ENCODE data around the gene SLC27A4.

The SLC27A4 gene

DNA sequence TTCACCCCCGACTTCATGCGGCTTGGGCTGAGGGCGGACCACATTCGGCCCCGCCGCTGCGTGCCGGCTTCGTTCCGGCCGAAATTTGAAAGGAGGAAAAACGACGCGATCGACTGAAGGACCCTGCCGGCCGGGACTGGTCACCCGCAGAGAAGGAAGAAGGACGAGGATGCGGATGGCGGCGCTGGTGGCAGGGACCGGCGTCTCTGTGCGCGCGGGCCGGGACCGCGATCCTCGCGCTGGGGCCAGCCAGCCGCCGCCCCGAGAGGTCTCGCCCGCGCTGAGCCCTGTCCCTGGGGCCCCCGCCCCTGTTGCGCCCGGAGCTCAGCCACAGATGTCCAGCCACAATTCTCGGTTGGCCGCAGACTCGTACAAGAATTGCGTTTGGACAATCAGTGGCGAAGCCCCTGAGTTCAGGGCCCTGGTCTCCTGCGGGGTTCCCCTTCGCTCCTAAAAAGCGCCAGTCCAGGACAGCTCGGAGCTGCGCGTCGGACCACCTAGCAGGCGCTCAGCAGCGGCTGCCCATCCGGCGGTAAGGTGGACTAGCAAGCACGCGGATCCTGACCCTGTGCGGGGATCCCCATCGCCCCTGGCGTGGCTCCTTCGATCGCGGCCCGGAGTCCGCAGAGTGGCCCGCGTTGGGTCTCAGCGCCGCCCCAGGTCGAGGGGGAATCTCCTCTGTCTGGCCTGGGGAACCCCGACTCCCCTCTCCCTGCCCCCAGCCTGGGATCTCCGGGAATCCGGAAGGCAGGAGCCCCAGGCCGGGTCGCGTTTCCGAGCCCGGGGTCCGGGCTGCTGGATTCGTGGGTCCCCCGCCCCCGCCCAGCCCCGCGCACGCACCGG lies 52.2 kb downstream of the SLC27A4 start:
- DNase-seq = no peak

DNA sequence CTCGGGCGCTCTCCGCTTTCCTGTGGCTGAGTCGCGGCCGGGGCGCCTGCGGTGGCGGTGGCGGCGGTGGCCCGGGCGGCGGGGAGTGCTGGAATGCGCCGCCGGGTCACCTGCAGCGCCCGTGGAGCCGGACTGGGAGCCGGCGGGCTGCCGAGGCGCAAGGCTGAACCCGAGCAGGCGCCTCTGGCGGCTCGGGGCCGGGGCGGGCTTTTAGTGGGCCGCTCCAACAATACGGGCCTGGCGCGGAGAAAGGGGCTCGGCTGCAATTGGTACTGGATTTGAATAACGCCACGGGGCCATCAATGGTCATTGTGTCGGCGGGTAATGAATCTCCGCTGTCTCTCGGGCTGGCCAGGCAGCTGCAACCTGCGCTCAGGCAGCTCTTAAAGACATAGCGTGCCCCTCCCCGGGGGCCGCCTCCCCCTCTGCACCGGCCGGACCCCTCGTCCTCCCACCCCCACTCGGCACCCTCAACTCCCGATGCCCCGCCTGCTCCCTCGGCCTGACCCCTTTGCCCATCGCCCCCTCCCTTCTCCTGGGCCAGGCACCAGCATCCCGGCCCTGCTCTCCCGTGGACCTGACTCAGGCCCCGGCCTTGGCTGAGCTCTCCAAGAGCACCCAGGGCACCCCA lies 52.9 kb downstream of the SLC27A4 start:
- no peak for DNase-seq

DNA sequence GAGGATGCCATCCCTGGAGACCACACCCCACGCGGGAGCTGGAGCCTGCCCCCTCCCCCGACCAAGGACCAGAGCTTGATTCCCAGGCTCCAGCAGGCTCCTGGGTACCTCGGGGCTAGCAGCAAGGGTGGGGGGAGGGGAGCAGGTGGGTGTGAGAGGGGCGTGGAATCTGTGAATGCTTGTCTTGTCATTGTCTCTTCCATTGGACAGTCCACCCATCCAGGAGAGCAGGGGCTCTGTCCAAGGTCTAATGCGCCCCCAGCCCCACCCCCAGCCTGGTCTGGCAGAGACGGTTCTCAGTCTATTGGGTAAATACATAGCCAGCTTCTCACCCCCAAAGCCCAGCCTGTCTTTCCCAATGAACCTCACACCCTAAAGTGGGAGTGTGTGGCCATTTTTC lies 53.6 kb downstream of the SLC27A4 start:
- DNase-seq = no peak

- DNase-seq = no peak
These were observed 54.2 kb downstream of the SLC27A4 start for GRCh38 chr9:128394379-128395168.

DNA sequence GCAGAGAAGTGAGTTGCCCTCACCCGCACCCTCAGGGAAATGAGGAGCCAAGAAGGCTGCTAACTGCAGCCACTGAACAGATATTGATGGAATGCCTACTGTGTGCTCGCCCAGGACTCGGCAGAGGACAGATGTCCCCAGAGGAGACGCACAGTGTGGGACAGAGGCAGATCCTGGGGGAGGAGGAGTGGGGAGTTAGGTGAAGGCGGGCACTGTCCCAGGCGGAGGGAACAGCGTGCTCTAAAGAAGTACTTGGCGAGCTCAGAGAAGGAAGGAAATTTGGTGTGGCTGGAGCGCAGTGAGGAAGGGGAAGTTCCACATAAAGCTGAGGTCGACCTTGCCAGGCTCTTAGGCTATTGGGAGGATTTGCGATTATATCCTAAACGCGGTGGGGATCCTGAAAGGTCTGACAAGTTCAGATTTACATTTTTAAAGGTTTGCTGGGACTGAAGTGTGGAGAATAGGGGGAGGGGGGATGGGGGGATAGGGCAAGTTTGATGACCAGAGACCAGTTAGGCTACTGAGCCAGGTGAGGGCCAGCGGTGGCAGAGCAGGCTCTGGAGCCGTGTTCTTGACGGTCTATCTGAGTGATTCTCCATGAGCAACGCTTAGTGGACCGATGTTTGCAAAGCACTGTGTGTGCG lies 56.8 kb downstream of the SLC27A4 start:
- no peak for DNase-seq

DNA sequence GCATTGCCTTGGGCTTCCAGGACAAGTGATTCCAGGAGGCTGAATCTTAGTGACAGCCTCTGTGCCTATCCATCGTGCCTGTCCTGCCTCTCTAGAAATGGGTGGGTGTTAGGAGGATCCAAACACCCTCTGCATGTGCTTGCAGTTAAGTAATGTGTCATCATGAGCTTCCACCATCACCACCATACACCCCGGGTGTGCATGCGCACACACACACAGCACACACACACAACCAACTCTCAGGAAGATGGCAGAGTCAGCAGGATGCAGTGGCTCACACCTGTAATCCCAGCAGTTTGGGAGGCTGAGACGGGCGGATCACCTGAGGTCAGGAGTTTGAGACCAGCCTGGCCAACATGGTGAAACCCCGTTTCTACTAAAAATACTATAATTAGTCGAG lies 57.5 kb downstream of the SLC27A4 start:
- DNase-seq = no peak

- DNase-seq = no peak
These were observed 59.5 kb downstream of the SLC27A4 start for GRCh38 chr9:128399861-128400260.

DNA sequence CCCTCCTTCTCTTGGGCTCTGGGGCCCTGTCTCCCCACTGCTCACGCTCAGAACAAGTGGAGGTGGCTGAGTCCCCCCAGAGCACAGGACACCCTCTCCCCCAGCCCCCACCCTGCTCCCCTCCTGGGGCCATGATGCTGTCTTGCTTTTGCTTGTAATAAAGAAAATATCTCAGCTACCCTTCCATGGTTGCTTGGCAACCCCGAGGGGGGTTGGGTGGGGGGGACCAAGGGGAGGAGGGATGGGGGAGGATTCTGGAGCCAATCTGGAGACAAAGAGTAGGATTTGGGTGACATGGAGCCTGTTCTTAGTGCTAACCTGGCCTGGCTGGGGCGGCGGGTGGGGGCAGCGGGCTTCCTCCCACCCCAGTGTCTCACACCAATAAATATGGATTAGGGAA lies 64.2 kb downstream of the SLC27A4 start:
- DNase-seq = no peak

DNA sequence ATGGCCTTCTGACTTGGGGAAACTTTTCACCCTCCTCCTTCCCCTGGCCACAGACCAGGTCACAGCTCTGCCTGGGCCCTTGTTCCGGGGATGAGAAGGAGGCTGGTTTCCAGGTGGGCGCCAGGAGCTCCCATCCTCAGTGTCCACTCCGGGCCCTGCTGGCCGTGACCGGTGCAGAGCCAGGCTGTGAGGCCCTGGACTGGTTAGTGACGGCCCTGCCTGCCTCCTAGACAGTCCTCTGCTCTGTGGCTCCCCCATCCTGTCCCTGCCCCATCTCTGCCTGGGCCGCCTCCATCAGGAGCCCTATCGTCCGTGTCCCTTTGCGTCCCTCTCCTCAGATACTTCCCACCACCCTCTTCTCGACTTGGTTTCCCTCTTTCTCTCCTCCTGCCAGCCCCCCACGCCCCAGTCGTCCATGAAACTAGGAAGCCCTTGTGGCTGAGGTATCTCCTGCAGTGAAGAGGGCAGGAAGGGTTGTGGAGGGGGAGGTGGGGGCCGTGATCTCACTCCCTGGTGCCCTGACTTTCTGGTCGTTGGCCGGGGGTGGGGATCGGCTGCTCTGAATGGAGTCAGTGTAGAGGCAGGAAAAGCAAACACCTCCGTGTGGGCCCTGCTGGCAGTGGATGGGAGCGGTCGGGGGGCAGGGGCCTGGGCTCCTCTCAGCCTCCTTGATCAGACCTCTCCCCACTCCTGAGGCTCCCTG lies 64.9 kb downstream of the SLC27A4 start:
- DNase-seq = no peak

DNA sequence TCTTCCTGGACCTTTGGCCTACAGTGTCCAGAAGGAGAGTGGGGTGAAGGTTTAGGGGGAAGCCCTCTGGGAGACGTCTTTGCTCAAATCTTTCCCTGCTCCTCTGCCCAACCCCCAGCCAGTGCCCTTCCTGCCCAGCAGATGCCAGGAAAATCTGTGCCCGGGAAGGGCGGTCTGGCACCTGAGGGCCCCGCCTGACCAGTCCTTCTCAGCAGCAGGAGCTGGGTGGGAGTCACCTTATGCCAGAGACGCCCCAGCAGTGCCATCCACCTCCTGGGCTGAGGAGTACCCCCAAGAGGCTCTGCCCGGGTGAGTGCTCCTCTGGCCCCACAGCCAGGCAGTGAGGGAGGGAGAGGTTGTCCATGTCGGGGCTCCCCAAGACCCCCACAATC lies 65.4 kb downstream of the SLC27A4 start:
- DNase-seq = no peak

- no peak for DNase-seq
These were observed 66.6 kb downstream of the SLC27A4 start for GRCh38 chr9:128406848-128407391.

DNA sequence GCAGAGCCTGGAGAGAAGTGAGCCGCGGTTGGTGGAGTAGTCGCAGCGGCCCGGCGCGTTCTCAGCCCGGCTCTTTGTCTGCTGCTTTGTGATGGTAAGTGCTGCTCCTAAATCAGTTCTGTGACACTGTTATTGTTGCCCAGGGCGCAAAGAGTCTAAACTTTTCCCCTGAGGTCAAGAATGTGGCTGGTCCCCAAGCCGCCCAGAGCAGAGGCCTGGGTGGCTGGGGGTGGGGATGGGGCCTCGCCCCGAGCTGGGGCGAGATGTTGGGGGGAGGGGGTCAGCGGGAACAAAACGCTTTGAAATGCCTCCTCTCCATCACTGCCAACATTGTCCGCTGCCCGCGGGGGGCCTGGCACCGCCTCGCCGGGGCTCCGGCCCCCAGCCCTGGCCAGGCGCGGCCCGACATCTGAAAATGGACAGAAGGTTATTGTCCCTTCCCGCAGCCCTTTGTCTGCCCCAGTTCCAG lies 68.7 kb downstream of the SLC27A4 start:
- no peak for DNase-seq

DNA sequence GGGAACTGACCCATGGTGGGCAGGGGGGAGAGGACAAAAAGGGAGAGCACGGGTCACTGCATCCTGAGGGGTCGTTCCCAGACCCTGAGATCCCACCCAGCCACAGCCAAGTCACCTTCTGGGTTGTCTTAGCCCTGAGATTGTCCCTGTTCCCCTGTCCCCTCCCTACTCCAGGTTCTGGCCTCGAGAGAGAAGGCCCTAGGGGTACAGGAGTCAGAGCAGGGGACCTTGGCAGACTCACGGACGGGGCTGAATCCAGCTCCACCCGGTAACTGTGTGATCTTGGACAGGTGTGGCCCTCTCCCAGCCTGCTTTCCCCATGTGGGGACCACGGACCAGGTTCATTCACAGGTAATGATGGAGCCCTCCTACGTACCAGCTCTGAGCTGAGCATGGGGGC lies 69.1 kb downstream of the SLC27A4 start:
- DNase-seq = no peak

GRCh38 chr9:128409978-128410377 lies 69.7 kb downstream of the SLC27A4 start:
- DNase-seq = no peak
